CD14-positive monocyte (primary cell): ENCODE data around the gene EIF4G2. TPM values are rescaled to one million over a fixed set of nuclear protein-coding genes. Genes with fewer than 3 reads are reported as not detected.

Experiments
- DNase-seq, 3 donors: peaks; one replicate each; pipeline ENCODE4 v3.0.0-alpha.2; 2011 to 2022
- H2AFZ ChIP-seq: 2 replicates; pipeline ENCODE4 v1.6.0; 2012; ENCODE audit warnings: mild to moderate bottlenecking, low read depth, low read length, inconsistent platforms; ENCODE audit not compliant: insufficient read depth, poor library complexity, severe bottlenecking
- H3K27ac ChIP-seq, 2 donors: 1 replicate in 1 of 2; 2 replicates in 1 of 2; pipeline ENCODE4 v1.5.1; 2012 to 2013; ENCODE audit warnings: low read length in 2 of 2, control low read depth in 1 of 2, inconsistent platforms in 1 of 2, low read depth in 1 of 2, mild to moderate bottlenecking in 1 of 2
- H3K27me3 ChIP-seq, 2 donors: one replicate each; pipeline versions ENCODE4 v1.6.0 to v1.6.1; 2011 to 2013; ENCODE audit warnings: low read length in 2 of 2; ENCODE audit not compliant: control insufficient read depth in 2 of 2, insufficient read depth in 2 of 2
- H3K36me3 ChIP-seq, 2 donors: replicated peaks in 1 of 2; 1 replicate in 1 of 2; 2 replicates in 1 of 2; pipeline versions ENCODE4 v1.5.1 to v1.6.1; 2012 to 2013; ENCODE audit warnings: low read length in 2 of 2, control low read depth in 1 of 2, inconsistent platforms in 1 of 2, mild to moderate bottlenecking in 1 of 2; ENCODE audit not compliant: insufficient read depth in 2 of 2, control insufficient read depth in 1 of 2
- H3K4me1 ChIP-seq, 2 donors: 1 replicate in 1 of 2; 2 replicates in 1 of 2; pipeline versions ENCODE4 v1.5.1 to v1.6.1; 2012 to 2013; ENCODE audit warnings: low read length in 2 of 2, control low read depth in 1 of 2, inconsistent platforms in 1 of 2, mild to moderate bottlenecking in 1 of 2, moderate library complexity in 1 of 2; ENCODE audit not compliant: insufficient read depth in 2 of 2, control insufficient read depth in 1 of 2
- H3K4me2 ChIP-seq: replicated peaks from 2 replicates; pipeline ENCODE3; 2012; ENCODE audit warnings: low read length, moderate library complexity, mild to moderate bottlenecking; ENCODE audit not compliant: poor library complexity, severe bottlenecking; ENCODE audit errors: extremely low read depth
- H3K4me3 ChIP-seq, 3 experiments: fragments of 200-600 bp in 1 of 3; sonication (generic) in 1 of 3; replicated peaks in 1 of 3; 1 replicate in 2 of 3; 2 replicates in 1 of 3; pipeline ENCODE4 v1.5.1; 2011 to 2013; ENCODE audit warnings: low read length in 3 of 3, mild to moderate bottlenecking in 3 of 3, control low read depth in 2 of 3, low read depth in 2 of 3, inconsistent platforms in 1 of 3, moderate library complexity in 1 of 3
- H3K79me2 ChIP-seq: 2 replicates; pipeline ENCODE4 v1.6.0; 2012; ENCODE audit warnings: mild to moderate bottlenecking, control low read depth, inconsistent platforms, low read length, moderate library complexity; ENCODE audit not compliant: insufficient read depth
- H3K9ac ChIP-seq: 2 replicates; pipeline ENCODE4 v1.6.0; 2017; ENCODE audit warnings: low read length, mild to moderate bottlenecking; ENCODE audit not compliant: insufficient read depth, poor library complexity, severe bottlenecking
- H3K9me3 ChIP-seq, 2 donors: replicated peaks in 1 of 2; 1 replicate in 1 of 2; 2 replicates in 1 of 2; pipeline versions ENCODE4 v1.5.1 to v1.6.1; 2012 to 2013; ENCODE audit warnings: low read length in 2 of 2, control low read depth in 1 of 2; ENCODE audit not compliant: control insufficient read depth in 1 of 2, insufficient read depth in 1 of 2
- H4K20me1 ChIP-seq: 2 replicates; pipeline ENCODE4 v1.6.0; 2012; ENCODE audit warnings: mild to moderate bottlenecking, low read length, control low read depth, moderate library complexity; ENCODE audit not compliant: insufficient read depth
- H3K27ac Mint-ChIP-seq, 7 donors: one replicate each; pipeline ENCODE4 v1.8.0; 2020; ENCODE audit warnings: mild to moderate bottlenecking in 7 of 7, mixed read lengths in 7 of 7, moderate library complexity in 6 of 7, inconsistent platforms in 2 of 7
- H3K27me3 Mint-ChIP-seq, 3 donors: one replicate each; pipeline ENCODE4 v1.8.0; 2021 to 2022; ENCODE audit warnings: low read depth in 3 of 3, mild to moderate bottlenecking in 3 of 3, mixed read lengths in 3 of 3, moderate library complexity in 3 of 3, inconsistent platforms in 1 of 3
- H3K36me3 Mint-ChIP-seq, 2 donors: one replicate each; pipeline ENCODE4 v1.8.0; 2020; ENCODE audit warnings: mixed read lengths in 2 of 2, inconsistent platforms in 1 of 2, mild to moderate bottlenecking in 1 of 2
- H3K4me1 Mint-ChIP-seq: one replicate; pipeline ENCODE4 v1.8.0; 2020; ENCODE audit warnings: mild to moderate bottlenecking, mixed read lengths
- H3K4me3 Mint-ChIP-seq, 2 donors: one replicate each; pipeline ENCODE4 v1.8.0; 2020; ENCODE audit warnings: mild to moderate bottlenecking in 2 of 2, mixed read lengths in 2 of 2, moderate library complexity in 1 of 2
- H3K9me3 Mint-ChIP-seq, 7 donors: one replicate each; pipeline ENCODE4 v1.8.0; 2020 to 2022; ENCODE audit warnings: mixed read lengths in 7 of 7, mild to moderate bottlenecking in 6 of 7, moderate library complexity in 6 of 7, inconsistent platforms in 2 of 7
- WGBS: methylation state at CpG from one replicate; pipeline ENCODE4 v1.1.5; 2013; ENCODE audit warnings: missing lambda C conversion rate; ENCODE audit not compliant: insufficient coverage; 5-methylcytosine and 5-hydroxymethylcytosine counted together
- intact Hi-C, 2 donors: fragments of 100-400 bp; cut with micrococcal nuclease; formaldehyde crosslinking; loops; one replicate each; pipeline versions ENCODE4 v1.15.0 to v1.15.1; 2023
- polyA plus RNA-seq, 3 donors: library from polyadenylated mRNA; depleted of rRNA in 1 of 3; unstranded in 2 of 3; stranded (reverse) in 1 of 3; fragments of 300-500 nt in 2 of 3; fragments of >200 nt in 1 of 3; fragmentation: Illumina TruSeq in 2 of 3; gene quantifications; 1 replicate in 2 of 3; 2 replicates in 1 of 3; pipeline ENCODE4 v1.2.3, GENCODE V29; 2012 to 2021
- TF ChIP-seq, protein P1 (sequence below): fragments of 200-600 bp; IDR thresholded peaks from one replicate; pipeline ENCODE4 v1.8.0; 2022; ENCODE audit warnings: antibody characterized with exemption, mild to moderate bottlenecking

Gene EIF4G2
- polyA plus RNA-seq, 3 donors, result 334 to 439 (median 386) TPM

DNA sequence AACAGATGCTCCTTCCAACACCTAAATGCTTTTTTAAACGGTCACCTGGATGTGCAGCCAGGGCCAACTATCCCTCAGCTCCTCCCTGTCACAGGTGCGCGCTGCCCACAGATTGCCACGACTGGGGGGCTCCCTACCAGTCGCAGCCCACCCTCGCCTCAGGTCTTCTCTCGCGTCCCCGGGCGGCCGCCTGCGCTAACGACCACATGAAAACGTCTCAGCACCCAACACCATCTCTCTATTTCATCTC, 48.7 kb upstream of the EIF4G2 start:
- peak overlapping the region; percentile 99 to 100 (median 99) for H3K27ac Mint-ChIP-seq
- peak overlapping the region; percentile 93 for H2AFZ ChIP-seq
- peaks cover 0 to 1% (median 0%) of the 10 kb centered on the region in 7 donors for H3K9me3 Mint-ChIP-seq
- peak overlapping the region; percentile 78 to 91 (median 91) for H3K4me3 ChIP-seq
- TF ChIP-seq, protein P1, sequence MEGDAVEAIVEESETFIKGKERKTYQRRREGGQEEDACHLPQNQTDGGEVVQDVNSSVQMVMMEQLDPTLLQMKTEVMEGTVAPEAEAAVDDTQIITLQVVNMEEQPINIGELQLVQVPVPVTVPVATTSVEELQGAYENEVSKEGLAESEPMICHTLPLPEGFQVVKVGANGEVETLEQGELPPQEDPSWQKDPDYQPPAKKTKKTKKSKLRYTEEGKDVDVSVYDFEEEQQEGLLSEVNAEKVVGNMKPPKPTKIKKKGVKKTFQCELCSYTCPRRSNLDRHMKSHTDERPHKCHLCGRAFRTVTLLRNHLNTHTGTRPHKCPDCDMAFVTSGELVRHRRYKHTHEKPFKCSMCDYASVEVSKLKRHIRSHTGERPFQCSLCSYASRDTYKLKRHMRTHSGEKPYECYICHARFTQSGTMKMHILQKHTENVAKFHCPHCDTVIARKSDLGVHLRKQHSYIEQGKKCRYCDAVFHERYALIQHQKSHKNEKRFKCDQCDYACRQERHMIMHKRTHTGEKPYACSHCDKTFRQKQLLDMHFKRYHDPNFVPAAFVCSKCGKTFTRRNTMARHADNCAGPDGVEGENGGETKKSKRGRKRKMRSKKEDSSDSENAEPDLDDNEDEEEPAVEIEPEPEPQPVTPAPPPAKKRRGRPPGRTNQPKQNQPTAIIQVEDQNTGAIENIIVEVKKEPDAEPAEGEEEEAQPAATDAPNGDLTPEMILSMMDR, result no peak
- H4K20me1 ChIP-seq, result no peaks in the 10 kb centered on the region
- no peaks in the 10 kb centered on the region for H3K9me3 ChIP-seq
- H3K4me2 ChIP-seq, result peak overlapping the region; percentile 92
- H3K27me3 ChIP-seq, result no peaks in the 10 kb centered on the region
- peaks cover 32 to 33% of the 10 kb centered on the region in 2 donors for H3K36me3 Mint-ChIP-seq
- peak overlapping the region; percentile 98 to 100 for H3K4me3 Mint-ChIP-seq
- WGBS, result 0% methylated on average over 14 of the region's 14 CpGs
- intact Hi-C loops, result loop anchor here (2.0 to 5.0 kb wide), 5 partner anchors 45 to 75 kb away; partner anchors contain the start of gene EIF4G2 (in 2 of the 2)
- H3K27ac ChIP-seq, result peak overlapping the region; percentile 94 to 95
- H3K9ac ChIP-seq, result peak overlapping the region; percentile 91
- no peak for DNase-seq
- peaks cover 24 to 38% of the 10 kb centered on the region in 2 donors for H3K36me3 ChIP-seq
- H3K27me3 Mint-ChIP-seq, result peaks cover 0 to 3% (median 0%) of the 10 kb centered on the region in 3 donors
- peaks cover 20 to 30% of the 10 kb centered on the region in 2 donors for H3K4me1 ChIP-seq
- H3K4me1 Mint-ChIP-seq, result peaks cover 19% of the 10 kb centered on the region
- peaks cover 64% of the 10 kb centered on the region for H3K79me2 ChIP-seq

DNA sequence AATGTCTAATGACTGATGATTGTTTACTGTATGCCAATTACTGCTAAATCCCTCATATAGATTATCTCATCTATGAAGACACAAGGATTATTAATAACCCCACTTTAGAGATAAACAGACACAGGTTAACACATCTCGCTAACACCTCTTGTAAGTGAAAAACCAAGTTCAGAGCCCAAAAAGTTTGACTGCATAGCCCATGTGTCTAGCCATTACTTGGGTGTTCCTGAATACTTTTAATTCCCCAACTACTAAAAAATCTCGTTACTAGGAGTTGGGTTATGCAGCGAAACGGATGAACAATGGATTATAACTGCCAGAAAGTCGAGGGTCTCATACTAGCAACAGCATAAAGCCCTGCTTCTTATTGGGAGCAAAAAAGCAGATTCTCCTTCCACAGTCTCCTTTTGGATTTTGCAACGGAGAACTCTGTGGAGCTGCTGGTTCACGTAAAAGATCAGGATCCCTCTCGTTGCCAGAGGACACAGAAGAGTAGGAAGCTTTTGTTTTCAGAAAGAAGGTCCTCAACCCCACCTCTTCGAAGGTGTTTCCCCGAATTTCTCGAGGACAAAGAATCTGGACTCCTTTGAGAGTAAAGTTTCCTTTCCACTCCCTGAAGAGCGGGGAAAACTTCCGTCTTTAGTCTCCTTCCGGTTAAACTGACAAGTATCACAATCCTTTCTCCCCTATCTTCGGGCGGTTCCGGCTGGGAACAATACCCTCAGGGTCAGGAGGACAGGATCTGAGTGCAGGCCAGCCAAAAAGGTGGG, 48.1 kb upstream of the EIF4G2 start:
- Mint-ChIP-seq H3K27me3 (peaks cover 0 to 3% (median 0%) of the 10 kb centered on the region in 3 donors), H3K4me1 (peaks cover 15% of the 10 kb centered on the region), H3K27ac (peak overlapping the region; percentile 99 to 100 (median 99)), H3K4me3 (peak overlapping the region; percentile 98 to 100), H3K36me3 (peaks cover 35 to 36% of the 10 kb centered on the region in 2 donors), H3K9me3 (peaks cover 0 to 1% (median 0%) of the 10 kb centered on the region in 7 donors)
- H3K4me2 ChIP-seq, result peak overlapping the region; percentile 92
- H3K79me2 ChIP-seq, result peaks cover 66% of the 10 kb centered on the region
- intact Hi-C loops, result loop anchor here (2.0 to 5.0 kb wide), 5 partner anchors 45 to 75 kb away; partner anchors contain the start of gene EIF4G2 (in 2 of the 2)
- H4K20me1 ChIP-seq, result no peaks in the 10 kb centered on the region
- H3K4me1 ChIP-seq, result peaks cover 20 to 30% of the 10 kb centered on the region in 2 donors
- TF ChIP-seq, protein P1, result no peak
- no peaks in the 10 kb centered on the region for H3K9me3 ChIP-seq
- peak overlapping the region; percentile 93 for H2AFZ ChIP-seq
- H3K27me3 ChIP-seq, result no peaks in the 10 kb centered on the region
- WGBS, result 8% methylated on average over 8 of the region's 17 CpGs
- H3K4me3 ChIP-seq, result peak overlapping the region; percentile 78 to 91 (median 91)
- peak; percentile 3 to 43 (median 41) for DNase-seq
- H3K27ac ChIP-seq, result peak overlapping the region; percentile 94 to 95
- peak overlapping the region; percentile 91 for H3K9ac ChIP-seq
- H3K36me3 ChIP-seq, result peaks cover 29 to 43% of the 10 kb centered on the region in 2 donors
